HG03060 (cell line): ENCODE measurements around the gene EEF2.
"Not testable (repeated sequence)": the region's sequence is repeated elsewhere in the genome, so short reads cannot be mapped to it uniquely, and the experiment has no call there.

Experiments
- ATAC-seq: cut with Tn5 transposase; IDR thresholded peaks from one replicate; pipeline ENCODE4 v1.9.1; 2021; ENCODE audit warnings: low read depth, moderate number of reproducible peaks; ENCODE audit not compliant: unreplicated experiment

EEF2 gene

DNA sequence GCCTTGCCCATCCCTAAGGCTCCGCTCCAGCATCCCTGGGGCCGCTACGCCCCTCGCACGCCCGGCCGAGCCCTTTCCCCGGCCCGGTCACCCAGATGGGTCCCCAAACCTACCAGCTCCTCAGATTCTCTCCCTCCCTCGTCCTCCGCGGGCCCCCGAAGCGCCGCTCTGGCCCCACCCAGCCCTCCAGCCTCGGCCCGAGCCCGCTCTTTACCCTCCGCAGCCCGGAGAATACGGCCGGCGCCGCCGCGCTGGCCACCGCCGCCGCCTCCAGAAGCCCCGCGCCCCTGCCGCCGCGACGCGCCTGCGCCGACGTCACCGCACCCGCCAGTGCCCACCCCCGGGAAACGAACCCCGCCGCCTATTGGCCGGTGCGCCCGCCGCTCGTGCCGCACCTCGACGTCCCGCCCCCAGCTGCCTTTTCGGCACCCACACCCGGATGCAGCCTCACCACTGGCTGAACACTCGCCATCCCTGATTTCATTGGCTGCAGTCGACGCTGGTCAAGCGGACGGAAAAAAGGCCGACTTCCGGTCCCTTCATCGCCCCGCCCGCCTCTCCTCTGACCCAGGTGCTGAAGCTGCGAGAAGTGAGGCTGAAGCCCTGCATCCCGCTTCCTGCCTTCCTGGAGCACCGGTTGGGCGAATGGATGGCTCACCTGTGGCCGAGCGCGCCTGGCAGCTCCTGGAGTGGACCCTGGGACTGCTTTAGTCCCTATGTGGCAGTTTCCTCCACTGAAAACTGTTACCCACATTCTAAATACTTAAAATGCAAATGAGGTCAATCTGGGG is 14.3 kb downstream of the EEF2 start, which contains the start of gene DAPK3:
TSS of gene DAPK3 (minus strand) at position 292 of the 791 bp plus-strand sequence. CDS start 1,364 bp downstream, outside the sequence.
- ATAC-seq, result peak; percentile 81

DNA sequence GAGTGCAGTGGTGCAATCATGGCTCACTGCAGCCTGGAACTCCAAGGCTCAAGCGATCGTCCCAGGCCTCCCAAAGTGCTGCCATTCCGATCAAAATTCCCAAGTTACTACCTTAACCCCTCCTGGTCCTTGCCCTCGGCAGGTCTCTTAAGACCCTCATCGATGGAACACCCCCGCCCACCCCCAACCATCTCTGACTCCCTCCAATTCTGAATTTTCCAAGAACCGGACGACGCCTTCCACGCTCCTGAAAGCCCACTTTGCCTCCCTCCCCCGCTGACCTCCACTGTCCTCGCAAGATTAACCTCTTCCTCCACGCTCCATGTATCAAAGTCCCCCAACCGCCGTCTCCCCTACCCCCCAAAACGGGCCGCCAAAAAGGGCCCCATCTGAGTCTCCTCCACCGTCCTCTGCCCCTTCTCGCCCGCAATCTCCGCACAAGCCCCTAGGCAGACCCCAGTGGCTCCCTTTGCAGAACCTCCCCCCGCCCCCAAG is 14.9 kb downstream of the EEF2 start:
- no peak for ATAC-seq

DNA sequence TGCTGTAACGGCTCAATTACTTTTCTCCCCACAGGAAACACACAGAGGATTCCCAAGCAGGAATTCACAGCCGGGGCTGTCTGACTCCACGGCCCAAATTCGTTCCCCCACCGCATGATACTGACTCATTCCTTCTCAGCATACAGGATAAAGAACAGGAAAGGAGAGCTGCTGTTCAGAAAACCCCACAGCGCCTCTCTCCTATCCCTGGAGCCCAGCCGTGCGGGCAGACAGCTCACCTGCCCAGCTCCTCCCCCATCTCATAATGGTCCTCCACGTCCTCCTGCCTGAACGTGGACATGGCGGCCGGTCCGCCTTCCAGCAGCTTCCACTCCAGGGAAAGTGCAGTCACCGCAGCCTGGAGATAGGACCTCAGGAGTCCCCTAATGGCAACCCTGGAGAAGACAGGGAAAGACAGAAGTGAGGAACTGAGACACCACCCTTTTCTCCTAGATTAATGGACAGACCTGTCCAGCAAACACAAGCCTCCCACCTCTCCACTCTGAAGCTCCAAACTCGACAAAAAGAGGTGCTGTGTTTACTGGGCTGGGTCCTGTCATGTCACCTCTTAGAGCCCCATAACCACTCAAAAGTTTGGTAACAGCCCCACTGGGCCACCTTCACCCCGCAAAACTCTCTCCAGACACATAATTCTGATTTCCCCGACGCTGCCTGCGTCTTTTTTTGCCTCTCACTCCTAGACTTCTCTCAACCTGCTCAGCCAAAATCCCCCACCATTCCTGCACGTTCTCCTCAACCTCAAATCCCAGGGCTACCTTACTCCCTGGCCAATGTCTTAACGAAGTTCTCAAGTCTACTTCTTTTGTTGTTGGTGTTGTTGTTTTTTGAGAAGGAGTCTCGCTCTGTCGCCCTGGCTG is 15.6 kb downstream of the EEF2 start:
- ATAC-seq, result no peak

DNA sequence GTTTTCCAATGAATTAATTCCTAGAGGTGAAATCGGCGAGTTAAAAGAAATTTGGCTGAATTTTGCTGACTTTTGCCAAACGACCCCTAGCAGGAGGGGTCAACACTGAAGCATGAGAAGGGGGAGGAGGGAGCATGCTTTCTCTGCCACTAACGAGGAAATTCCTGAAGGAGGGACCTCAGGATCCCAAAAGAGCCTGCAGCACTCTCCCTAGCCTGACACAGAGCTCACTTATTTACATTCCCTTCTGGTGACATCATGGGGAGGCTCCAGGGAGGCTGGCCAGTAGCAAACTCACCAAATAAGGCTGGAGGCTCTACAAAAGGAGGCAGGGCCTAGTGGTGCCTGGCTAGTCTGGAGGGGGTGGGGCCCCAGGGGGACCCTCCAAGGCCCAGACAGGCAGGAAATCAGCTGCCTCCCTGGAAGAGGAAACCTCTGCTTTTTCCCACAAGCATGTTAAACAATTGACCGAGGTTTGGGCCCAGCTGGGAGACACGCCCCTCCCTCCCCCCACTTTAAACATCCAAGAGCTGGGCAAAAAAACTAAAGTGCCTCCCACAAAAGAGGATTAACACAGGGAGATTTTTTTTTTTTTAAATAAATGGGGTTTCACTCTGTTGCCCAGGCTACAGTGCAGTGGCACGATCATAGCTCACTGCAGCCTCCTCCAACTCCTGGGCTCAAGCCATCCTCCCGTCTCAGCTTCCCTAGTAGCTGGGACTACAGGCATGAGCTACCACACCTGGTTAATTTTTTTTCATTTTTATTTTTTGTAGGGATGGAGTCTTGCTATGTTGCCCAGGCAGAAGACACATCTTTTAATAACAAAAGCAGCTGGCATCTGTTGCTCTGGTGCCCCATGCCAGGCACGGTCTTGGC is 16.5 kb downstream of the EEF2 start:
- no peak for ATAC-seq

DNA sequence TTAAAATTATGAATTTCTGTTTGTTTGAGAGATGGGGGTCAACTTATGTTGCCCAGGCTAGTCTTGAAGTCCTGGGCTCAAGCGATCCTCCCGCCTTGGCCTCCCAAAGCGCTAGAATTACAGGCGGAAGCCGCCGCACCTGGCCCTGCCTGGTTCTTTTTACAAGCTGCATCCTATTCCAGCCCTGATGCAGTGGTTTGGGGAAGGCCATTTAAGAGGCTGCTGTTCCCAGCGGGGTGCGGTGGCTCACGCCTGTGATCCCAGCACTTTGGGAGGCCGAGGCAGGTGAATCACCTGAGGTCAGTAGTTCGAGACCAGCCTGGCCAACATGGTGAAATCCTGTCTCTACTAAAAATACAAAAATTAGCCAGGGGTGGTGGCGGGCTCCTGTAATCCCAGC is 17.3 kb downstream of the EEF2 start:
- ATAC-seq, result not testable (repeated sequence)

DNA sequence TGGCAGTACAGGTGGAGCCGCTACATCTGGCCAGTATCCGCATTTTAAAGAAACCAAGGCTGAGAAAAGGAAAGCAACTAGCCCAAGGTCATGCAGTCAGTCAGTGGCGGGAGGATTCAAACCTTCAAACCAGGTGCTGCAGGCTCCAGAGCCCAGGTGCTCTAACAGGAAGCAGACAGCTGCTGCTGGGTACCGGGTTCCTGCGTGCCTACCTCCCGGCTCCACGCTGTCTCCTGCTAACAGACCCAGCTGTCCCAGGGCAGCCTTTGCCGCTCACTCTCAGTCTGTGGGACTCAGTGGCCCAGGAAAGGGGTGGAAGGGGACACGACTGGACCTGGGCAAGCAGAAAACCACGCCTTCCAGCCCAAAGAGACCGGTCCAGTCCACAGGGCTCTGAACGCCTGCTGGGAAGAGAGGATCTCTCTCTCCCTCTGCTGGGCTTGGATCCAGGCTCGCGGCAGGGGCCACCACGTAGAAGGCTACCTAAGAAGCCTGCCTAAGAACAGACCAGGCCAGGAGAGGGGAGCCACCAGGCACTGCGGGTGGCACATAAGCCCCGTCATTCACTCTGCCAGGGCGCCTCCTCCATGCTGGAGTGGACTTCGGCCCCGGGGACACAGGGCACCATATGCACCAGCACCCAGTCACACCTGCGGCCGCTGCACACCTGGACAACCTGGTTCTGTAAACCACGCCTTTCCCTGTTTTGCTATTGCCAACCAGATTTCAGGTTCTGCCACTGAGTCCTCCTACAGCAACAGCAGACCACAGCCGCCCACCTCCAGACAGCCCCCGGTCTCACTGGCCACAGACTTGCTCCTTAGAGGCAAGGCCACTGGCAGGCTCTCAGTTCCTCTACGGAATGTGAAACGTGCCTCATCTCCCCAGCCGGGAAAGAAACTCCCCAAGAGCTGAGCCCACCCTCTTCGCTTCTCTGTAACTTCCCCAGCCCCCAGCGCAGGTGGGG is 18.9 kb downstream of the EEF2 start:
- no peak for ATAC-seq

DNA sequence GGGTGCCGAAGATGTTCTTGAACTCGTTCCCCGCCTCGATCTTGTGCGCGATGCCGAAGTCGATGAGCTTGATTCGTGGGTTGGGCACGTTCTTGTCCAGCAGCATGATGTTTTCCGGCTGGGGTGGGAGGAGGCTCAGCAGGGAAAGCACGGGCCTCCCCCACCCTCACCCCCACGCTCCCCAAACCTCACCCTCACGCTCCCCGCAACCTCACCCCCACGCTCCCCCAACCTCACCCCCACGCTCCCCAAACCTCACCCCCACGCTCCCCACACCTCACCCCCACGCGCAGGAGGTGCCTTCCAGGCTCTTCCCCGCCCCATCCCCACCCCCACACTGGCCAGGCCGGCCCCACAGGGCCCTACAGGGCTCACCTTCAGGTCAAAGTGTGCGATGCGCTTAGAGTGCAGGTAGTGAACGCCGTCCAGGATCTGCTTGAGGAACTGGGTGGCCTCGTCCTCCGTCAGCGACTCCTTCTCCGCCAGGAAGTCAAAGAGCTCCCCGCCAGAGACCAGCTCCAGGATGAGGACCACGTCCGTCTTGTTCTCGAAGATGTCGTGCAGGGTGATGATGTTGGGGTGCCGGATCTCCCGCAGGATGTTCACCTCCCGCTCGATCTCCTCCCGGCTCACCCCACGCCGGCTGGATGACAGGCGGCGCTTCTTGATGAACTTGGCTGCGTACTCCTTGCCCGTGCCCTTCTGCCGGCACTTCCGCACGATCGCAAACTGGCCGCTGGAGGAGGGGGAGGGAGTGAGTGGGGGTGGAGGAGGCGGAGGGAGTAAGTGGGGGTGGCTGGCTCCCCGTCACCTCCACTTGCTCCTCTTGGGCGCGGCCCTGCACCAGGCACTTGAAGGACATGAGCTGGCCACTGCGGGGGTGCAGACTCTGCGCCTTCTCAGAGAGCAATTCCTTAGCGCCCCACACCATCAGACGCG is 20.7 kb downstream of the EEF2 start:
- ATAC-seq, result no peak

DNA sequence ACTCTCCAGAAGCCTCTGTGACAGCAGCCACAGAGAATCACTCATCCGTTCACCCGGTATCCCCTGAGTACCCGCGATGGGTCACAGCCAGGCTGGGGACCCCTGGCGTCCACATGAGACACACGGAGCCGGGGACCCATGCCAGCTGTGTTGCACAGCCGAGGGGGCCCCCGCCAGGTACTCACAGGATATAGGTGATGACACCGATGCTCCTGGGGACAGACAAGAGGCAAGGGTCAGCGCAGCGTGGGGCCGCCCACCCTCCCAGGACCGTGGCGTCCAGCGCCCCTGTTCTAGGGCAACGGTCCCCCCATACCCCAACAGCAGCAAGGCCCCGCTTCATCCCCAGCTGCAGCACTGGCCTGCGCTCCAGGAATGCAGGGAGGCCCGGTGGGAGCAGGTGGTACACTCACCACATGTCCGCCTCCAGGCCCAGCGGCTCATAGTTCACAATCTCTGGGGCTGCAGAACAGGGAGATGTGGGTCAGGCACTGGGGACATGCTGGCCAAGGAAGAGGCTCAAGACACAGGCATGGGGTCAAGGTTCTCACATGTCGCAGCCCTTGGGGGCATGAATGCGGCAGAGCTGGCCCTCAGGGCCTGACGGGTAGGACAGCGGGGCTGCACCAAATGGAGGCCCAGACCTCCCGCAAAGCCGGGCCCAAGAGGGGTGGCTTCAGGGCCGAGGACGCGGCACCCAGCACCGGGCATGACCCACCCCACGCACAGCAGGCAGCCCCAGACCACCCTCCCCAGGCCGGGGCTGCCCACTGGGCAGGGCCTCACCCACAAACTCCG is 21.6 kb downstream of the EEF2 start:
- no peak for ATAC-seq

DNA sequence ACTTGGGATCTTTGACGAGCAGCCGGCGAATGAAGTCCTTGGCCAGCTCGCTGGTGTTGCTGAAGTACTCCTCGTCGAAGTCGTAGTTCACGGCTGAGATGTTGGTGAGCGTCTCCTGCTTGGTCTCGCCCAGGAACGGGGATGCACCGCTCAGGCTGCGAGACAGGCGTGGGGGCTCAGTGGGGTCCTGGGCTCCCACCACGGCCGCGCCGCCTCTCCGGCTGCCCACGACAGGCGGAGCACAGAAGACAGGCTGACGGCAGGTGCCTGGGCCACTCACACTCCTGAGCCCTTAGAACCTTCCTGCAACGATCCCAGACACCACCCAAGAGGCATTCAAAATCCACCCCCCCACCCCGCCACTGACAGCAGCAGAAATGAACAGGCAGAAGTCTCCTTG is 24.3 kb downstream of the EEF2 start:
- ATAC-seq, result no peak

DNA sequence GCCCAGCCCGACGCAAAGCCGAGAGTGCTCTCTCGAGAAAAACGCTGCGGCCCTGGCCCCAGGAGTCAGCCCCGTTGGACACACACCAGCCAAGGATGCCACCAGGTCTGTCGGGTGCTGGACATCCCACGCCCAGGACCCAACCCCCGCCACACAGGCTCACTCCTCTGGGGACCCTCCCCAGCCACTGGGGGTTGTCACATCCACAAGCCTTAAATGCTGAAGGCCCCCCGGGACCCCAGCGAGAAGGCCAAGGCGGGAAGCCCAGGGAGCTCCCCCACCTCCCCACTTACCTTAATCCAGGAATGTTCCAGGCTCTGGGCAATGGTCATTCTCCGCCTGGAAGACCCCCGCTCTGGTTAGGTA is 25.5 kb downstream of the EEF2 start:
- no peak for ATAC-seq

DNA sequence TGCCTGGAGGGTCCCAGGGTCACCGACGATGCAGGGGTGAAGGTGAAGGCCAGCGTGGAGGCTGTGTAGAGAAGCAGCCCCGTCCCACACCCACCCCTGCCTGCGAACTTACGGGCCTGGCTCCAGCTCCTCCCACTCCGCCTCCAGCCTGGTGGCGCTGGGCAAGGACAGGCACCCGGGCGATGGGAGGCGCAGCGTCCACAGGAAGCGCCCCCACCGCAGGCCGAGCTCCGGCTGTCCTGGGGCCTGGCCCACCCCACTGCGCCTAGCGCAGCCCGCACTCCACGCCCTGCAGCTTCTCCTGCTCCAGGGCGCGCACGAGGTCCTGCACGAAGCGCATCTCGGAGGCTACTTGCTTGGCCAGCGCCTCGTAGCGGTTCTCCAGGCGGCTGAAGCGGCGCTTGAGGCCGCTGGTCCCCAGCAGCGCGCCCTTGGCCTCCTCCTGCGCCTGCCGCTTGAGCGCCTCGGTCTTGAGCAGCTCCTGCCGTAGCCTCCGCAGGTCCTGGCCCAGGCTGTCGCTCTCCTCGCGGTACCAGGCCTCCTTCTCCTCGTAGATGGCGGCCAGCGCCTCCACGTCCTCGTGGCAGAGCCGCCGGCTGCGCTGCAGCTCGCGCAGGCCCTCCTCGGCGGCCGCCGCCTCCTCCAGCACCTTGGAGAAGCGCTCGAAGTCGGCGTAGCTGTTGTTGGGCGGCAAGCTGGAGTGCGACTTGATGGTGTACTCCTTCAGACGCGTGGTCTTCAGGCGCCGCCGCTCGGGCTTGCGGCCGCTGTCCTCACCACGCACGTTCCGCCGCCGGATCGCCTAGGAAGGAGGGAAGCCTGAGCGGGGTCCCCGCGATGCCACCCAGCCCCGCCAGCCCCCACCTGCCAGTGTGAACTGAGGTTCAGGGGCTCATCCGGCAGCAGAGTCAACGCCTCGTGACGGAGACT is 26.2 kb downstream of the EEF2 start:
- ATAC-seq, result no peak

DNA sequence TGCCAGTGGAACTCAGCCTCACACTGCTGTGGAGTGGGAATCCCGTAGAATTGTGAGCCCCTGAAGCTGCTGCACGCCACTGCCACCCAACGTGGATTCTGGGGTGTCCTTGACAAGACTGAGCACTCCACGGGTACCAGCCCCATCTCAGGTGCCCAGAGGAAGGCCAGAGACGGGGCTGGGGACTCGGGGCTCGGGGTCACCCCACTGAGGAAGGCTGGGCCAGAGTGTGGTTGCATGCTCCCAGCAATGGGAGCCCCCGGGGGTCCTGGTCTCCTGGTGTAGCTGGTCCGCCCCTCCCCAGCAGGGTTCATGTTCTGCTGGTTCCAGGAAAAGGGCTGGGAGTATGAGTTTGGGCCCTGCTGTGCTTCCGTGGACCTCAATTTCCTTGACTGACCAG is 29.6 kb downstream of the EEF2 start:
- no peak for ATAC-seq

DNA sequence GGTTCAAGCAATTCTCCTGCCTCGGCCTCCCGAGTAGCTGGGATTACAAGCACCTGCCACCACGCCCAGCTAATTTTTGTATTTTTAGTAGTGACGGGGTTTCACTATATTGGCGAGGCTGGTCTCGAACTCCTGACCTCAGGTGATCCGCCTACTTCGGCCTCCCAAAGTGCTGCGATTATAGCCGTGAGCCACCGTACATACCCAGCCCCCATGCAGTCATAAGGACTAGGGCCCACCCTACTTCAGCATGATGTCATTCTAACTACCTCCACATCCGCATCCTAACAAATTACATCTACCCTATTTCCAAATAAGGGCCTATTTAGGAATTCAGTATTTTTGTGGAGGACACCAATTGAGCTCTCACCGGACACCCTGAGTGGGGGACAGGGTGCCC is 30.0 kb downstream of the EEF2 start:
- ATAC-seq, result not testable (repeated sequence)

DNA sequence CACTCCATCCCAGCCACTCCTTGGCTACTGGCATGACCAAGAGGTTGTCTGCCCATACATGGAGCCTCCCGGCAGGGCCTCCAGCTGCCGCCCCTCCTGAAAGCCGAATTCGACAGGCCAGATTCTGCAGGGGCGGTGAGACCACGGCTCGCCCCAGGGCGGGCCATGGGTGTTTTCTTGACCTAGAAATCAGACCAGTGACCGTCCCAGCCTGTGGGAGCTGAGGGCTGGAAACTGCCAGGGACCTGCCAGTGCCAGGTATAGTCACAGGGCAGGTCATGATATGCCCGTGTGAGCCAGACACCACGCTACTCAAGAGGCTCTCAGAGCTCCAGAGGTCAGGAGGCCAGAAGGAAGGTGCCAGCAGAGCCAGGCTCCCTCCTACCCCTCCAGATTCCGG is 31.2 kb downstream of the EEF2 start:
- no peak for ATAC-seq

DNA sequence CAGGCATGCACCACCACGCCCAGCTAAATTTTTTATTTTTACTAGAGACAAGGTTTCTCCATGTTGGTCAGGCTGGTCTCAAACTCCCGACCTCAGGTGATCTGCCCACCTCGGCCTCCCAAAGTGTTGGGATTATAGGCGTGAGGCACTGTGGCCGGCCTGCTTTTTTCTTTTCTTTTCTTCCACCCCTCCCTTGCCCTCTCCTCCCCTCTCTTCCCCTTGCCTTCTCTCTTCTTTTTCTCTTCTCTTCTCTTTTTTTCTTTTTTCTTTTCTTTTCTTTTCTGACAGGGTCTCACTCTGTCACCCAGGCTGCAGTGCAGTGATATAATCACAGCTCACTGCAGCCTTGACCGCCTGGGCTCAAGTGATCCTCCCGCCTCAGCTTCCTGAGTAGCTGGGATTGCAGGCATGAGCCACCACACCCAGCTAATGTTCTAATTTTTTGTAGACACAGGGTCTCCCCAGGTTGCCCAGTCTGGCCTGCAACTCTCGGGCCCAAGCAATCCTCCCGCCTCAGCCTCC is 32.4 kb downstream of the EEF2 start:
- not testable (repeated sequence) for ATAC-seq
